Sigmoid colon (tissue), 7 donors: Measurements from ENCODE around the gene CNPY1. TPM values are rescaled to one million over a fixed set of nuclear protein-coding genes. Genes with fewer than 3 reads are reported as not detected.

Experiments
- DNase-seq: peaks from one replicate; pipeline ENCODE4 v3.0.0-alpha.2; 2019
- H3K27ac ChIP-seq, 4 donors: fragments of 200-600 bp; sonication (generic); one replicate each; pipeline ENCODE4 v1.5.1; 2016 to 2019; ENCODE audit warnings: mild to moderate bottlenecking in 1 of 4
- H3K27me3 ChIP-seq, 3 donors: fragments of 200-600 bp; sonication (generic); one replicate each; pipeline ENCODE4 v1.5.1; 2019; ENCODE audit warnings: mild to moderate bottlenecking in 1 of 3
- H3K36me3 ChIP-seq, 4 donors: fragments of 200-600 bp; sonication (generic); one replicate each; pipeline ENCODE4 v1.5.1; 2016 to 2019
- H3K4me1 ChIP-seq, 4 donors: fragments of 200-600 bp; sonication (generic); one replicate each; pipeline ENCODE4 v1.5.1; 2017 to 2019
- H3K4me3 ChIP-seq, 4 donors: fragments of 200-600 bp; sonication (generic); one replicate each; pipeline ENCODE4 v1.5.1; 2017 to 2019; ENCODE audit warnings: mild to moderate bottlenecking in 2 of 4, moderate library complexity in 1 of 4
- H3K9me3 ChIP-seq, 4 donors: fragments of 200-600 bp in 3 of 4; sonication (generic) in 3 of 4; one replicate each; pipeline versions ENCODE4 v1.5.1 to v1.6.1; 2013 to 2019
- CTCF ChIP-seq, 4 experiments: fragments of 450-650 bp in 3 of 4; fragments of 200-600 bp in 1 of 4; IDR thresholded peaks; one replicate each; pipeline ENCODE4 v1.5.1; 2016 to 2019; ENCODE audit warnings: antibody characterized with exemption in 4 of 4, mild to moderate bottlenecking in 3 of 4, moderate library complexity in 2 of 4
- EP300 ChIP-seq, 4 donors: sonication (generic); formaldehyde crosslinking; IDR thresholded peaks; one replicate each; pipeline ENCODE4 v1.6.1; 2017; ENCODE audit warnings: antibody characterized with exemption in 4 of 4
- POLR2A ChIP-seq, 2 donors: fragments of 450-650 bp; IDR thresholded peaks; one replicate each; pipeline ENCODE4 v1.6.1; 2016; ENCODE audit warnings: antibody characterized with exemption in 2 of 2, mild to moderate bottlenecking in 2 of 2, moderate library complexity in 2 of 2
- POLR2AphosphoS5 ChIP-seq, 4 donors: sonication (generic); formaldehyde crosslinking; IDR thresholded peaks; one replicate each; pipeline ENCODE4 v1.6.1; 2017; ENCODE audit warnings: antibody characterized with exemption in 4 of 4
- WGBS, 2 donors: extraction: QIAGEN DNeasy Blood & Tissue Kit; methylation state at CpG; one replicate each; pipeline ENCODE4 v1.1.7; 2013; 5-methylcytosine and 5-hydroxymethylcytosine counted together
- intact Hi-C: fragments of 100-400 bp; cut with DNase I; formaldehyde crosslinking; loops from one replicate; pipeline ENCODE4 v1.15.1; 2023
- polyA plus RNA-seq, 3 donors: library from polyadenylated mRNA; stranded (reverse); fragments of 200-250 nt; gene quantifications; one replicate each; pipeline ENCODE4 v1.2.3, GENCODE V29; 2013
- total RNA-seq, 4 donors: library from RNA; depleted of rRNA; stranded (reverse); fragments of >200 nt; gene quantifications; one replicate each; pipeline ENCODE4 v1.1.0, GENCODE V29; 2016
- donor health status: healthy with polysubstance abuse.
- donor health status: Bipolar disorder and iron deficiency.
- donor health status: healthy.

CNPY1 gene
- total and polyA plus RNA-seq, 7 donors, result not detected

GRCh38 chr7:155530601-155531000 lies 15.8 kb downstream of the CNPY1 start:
- no peaks in the 10 kb centered on the region for H3K36me3 ChIP-seq
- 70 to 78% methylated on average over 6 of the region's 6 CpGs for WGBS, 2 donors
- no peak overlapping the region for H3K27ac ChIP-seq
- peak; percentile 27 for DNase-seq
- peaks cover 0 to 14% (median 13%) of the 10 kb centered on the region in 4 donors for H3K4me1 ChIP-seq
- H3K27me3 ChIP-seq, result peaks cover 22 to 85% (median 59%) of the 10 kb centered on the region in 3 donors
- TF ChIP-seq POLR2A (IDR thresholded peaks at IDR 0.05) (no peak), EP300 (IDR thresholded peaks at IDR 0.05) (no peak), POLR2AphosphoS5 (IDR thresholded peaks at IDR 0.05) (no peak), CTCF (IDR thresholded peaks at IDR 0.05) (no peak)
- no peaks in the 10 kb centered on the region for H3K9me3 ChIP-seq
- H3K4me3 ChIP-seq, result no peak overlapping the region
- intact Hi-C loops, result no loop called here

- Histone ChIP-seq H3K4me3 (no peak overlapping the region), H3K27me3 (peaks cover 22 to 83% (median 51%) of the 10 kb centered on the region in 3 donors), H3K9me3 (no peaks in the 10 kb centered on the region), H3K36me3 (no peaks in the 10 kb centered on the region), H3K27ac (no peak overlapping the region), H3K4me1 (peaks cover 0 to 14% (median 13%) of the 10 kb centered on the region in 4 donors)
- 77 to 87% methylated on average over 11 of the region's 11 CpGs for WGBS, 2 donors
- TF ChIP-seq CTCF (IDR thresholded peaks at IDR 0.05), result no peak
- TF ChIP-seq POLR2AphosphoS5 (IDR thresholded peaks at IDR 0.05), result no peak
- no peak for TF ChIP-seq POLR2A (IDR thresholded peaks at IDR 0.05)
- TF ChIP-seq EP300 (IDR thresholded peaks at IDR 0.05), result no peak
- DNase-seq, result peak; percentile 21
- intact Hi-C loops, result no loop called here
Observed at GRCh38 chr7:155529845-155530244, 16.5 kb downstream of the CNPY1 start.

GRCh38 chr7:155529346-155529745 lies 17.0 kb downstream of the CNPY1 start:
- peaks cover 0 to 14% (median 13%) of the 10 kb centered on the region in 4 donors for H3K4me1 ChIP-seq
- peaks cover 22 to 81% (median 46%) of the 10 kb centered on the region in 3 donors for H3K27me3 ChIP-seq
- peak; percentile 29 for DNase-seq
- WGBS, 2 donors, result 92 to 96% methylated on average over 4 of the region's 4 CpGs
- TF ChIP-seq EP300 (IDR thresholded peaks at IDR 0.05) (no peak), CTCF (IDR thresholded peaks at IDR 0.05) (no peak), POLR2A (IDR thresholded peaks at IDR 0.05) (no peak), POLR2AphosphoS5 (IDR thresholded peaks at IDR 0.05) (no peak)
- no peak overlapping the region for H3K27ac ChIP-seq
- intact Hi-C loops, result no loop called here
- no peak overlapping the region for H3K4me3 ChIP-seq
- no peaks in the 10 kb centered on the region for H3K36me3 ChIP-seq
- no peaks in the 10 kb centered on the region for H3K9me3 ChIP-seq

- no peak for DNase-seq
- intact Hi-C loops, result no loop called here
- TF ChIP-seq POLR2A (IDR thresholded peaks at IDR 0.05) (no peak), CTCF (IDR thresholded peaks at IDR 0.05) (no peak), POLR2AphosphoS5 (IDR thresholded peaks at IDR 0.05) (no peak), EP300 (IDR thresholded peaks at IDR 0.05) (no peak)
- Histone ChIP-seq H3K36me3 (no peaks in the 10 kb centered on the region), H3K9me3 (no peaks in the 10 kb centered on the region), H3K4me1 (peaks cover 0 to under 1% (median under 1%) of the 10 kb centered on the region in 4 donors), H3K27ac (no peak overlapping the region), H3K4me3 (no peak overlapping the region), H3K27me3 (peaks cover 12 to 77% (median 29%) of the 10 kb centered on the region in 3 donors)
- WGBS, 2 donors, result 87 to 90% methylated on average over 7 of the region's 7 CpGs
Observed at GRCh38 chr7:155527664-155528063, 18.7 kb downstream of the CNPY1 start.

GRCh38 chr7:155526225-155526624 lies 20.1 kb downstream of the CNPY1 start:
- Histone ChIP-seq H3K27me3 (peaks cover 5 to 77% (median 22%) of the 10 kb centered on the region in 3 donors), H3K9me3 (no peaks in the 10 kb centered on the region), H3K4me3 (no peak overlapping the region), H3K27ac (no peak overlapping the region), H3K36me3 (no peaks in the 10 kb centered on the region), H3K4me1 (no peaks in the 10 kb centered on the region)
- no peak for DNase-seq
- intact Hi-C loops, result no loop called here
- 78 to 79% methylated on average over 13 of the region's 13 CpGs for WGBS, 2 donors
- no peak for TF ChIP-seq POLR2A (IDR thresholded peaks at IDR 0.05)
- TF ChIP-seq CTCF (IDR thresholded peaks at IDR 0.05), result no peak
- TF ChIP-seq POLR2AphosphoS5 (IDR thresholded peaks at IDR 0.05), result no peak
- no peak for TF ChIP-seq EP300 (IDR thresholded peaks at IDR 0.05)
